RWPE2 (cell line): Measurements from ENCODE around the gene KIF6.
A peak's percentile ranks its signal among the peaks of the same experiment; 100 is the strongest.

Source experiments
- ATAC-seq: fragments of 200-7000 bp; cut with Tn5 transposase; 3 replicates; pipeline ENCODE4 v1.9.1; 2021; ENCODE audit warnings: low read depth
- DNase-seq: peaks from one replicate; pipeline ENCODE4 v3.0.0-alpha.2; 2020; ENCODE audit warnings: low spot score
- H3K27ac ChIP-seq: fragments of 450-650 bp; 2 replicates; pipeline ENCODE4 v1.5.1; 2017; ENCODE audit warnings: mild to moderate bottlenecking; ENCODE audit not compliant: poor library complexity, severe bottlenecking
- H3K27me3 ChIP-seq: fragments of 250-450 bp; sonication (Bioruptor Pico); 2 replicates; pipeline ENCODE4 v1.5.1; 2021; ENCODE audit warnings: mild to moderate bottlenecking, moderate library complexity; ENCODE audit not compliant: insufficient read depth, poor library complexity, severe bottlenecking
- H3K36me3 ChIP-seq: fragments of 250-450 bp; sonication (Bioruptor Pico); 2 replicates; pipeline ENCODE4 v1.5.1; 2020; ENCODE audit warnings: low read depth, mild to moderate bottlenecking, moderate library complexity
- H3K4me1 ChIP-seq: fragments of 250-450 bp; sonication (Bioruptor Pico); 2 replicates; pipeline ENCODE4 v1.5.1; 2021; ENCODE audit warnings: mild to moderate bottlenecking, moderate library complexity; ENCODE audit not compliant: insufficient read depth, poor library complexity, severe bottlenecking
- H3K4me3 ChIP-seq: fragments of 250-450 bp; sonication (Bioruptor Pico); 2 replicates; pipeline ENCODE4 v1.5.1; 2021; ENCODE audit warnings: mild to moderate bottlenecking, moderate library complexity; ENCODE audit not compliant: severe bottlenecking
- H3K9me3 ChIP-seq: fragments of 250-450 bp; sonication (Bioruptor Pico); 2 replicates; pipeline ENCODE4 v1.5.1; 2021; ENCODE audit warnings: mild to moderate bottlenecking, moderate library complexity; ENCODE audit not compliant: severe bottlenecking
- TF ChIP-seq, protein P1 (sequence below): fragments of 450-650 bp; IDR thresholded peaks from one replicate; pipeline ENCODE4 v1.5.1; 2017; ENCODE audit warnings: mild to moderate bottlenecking, moderate library complexity; ENCODE audit not compliant: poor library complexity, severe bottlenecking

The KIF6 gene

DNA sequence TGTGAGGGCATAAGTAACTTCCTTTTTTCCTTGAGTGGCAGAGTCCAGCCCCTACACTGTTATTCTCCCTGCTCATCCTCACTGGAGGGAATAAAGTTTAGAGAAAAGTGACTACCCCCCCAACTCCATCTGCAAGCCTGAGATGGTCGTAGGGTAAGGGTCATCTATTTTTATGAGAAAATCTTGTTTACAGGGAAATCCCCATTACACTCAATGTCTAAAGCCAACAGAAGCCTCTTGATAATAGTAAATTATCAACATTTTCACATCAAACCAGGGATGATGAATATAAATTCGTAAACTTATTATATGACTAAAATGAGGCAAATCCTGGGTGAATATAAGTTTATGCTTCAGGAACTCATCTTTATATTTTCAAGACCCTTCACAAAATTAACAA lies 228.8 kb downstream of the KIF6 start:
- Histone ChIP-seq H3K27me3 (no peaks in the 10 kb centered on the region), H3K4me3 (no peak overlapping the region), H3K9me3 (no peaks in the 10 kb centered on the region), H3K27ac (no peak overlapping the region), H3K36me3 (no peaks in the 10 kb centered on the region), H3K4me1 (no peaks in the 10 kb centered on the region)
- ATAC-seq = no peak
- TF ChIP-seq, protein P1, sequence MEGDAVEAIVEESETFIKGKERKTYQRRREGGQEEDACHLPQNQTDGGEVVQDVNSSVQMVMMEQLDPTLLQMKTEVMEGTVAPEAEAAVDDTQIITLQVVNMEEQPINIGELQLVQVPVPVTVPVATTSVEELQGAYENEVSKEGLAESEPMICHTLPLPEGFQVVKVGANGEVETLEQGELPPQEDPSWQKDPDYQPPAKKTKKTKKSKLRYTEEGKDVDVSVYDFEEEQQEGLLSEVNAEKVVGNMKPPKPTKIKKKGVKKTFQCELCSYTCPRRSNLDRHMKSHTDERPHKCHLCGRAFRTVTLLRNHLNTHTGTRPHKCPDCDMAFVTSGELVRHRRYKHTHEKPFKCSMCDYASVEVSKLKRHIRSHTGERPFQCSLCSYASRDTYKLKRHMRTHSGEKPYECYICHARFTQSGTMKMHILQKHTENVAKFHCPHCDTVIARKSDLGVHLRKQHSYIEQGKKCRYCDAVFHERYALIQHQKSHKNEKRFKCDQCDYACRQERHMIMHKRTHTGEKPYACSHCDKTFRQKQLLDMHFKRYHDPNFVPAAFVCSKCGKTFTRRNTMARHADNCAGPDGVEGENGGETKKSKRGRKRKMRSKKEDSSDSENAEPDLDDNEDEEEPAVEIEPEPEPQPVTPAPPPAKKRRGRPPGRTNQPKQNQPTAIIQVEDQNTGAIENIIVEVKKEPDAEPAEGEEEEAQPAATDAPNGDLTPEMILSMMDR = no peak
- DNase-seq = no peak

DNA sequence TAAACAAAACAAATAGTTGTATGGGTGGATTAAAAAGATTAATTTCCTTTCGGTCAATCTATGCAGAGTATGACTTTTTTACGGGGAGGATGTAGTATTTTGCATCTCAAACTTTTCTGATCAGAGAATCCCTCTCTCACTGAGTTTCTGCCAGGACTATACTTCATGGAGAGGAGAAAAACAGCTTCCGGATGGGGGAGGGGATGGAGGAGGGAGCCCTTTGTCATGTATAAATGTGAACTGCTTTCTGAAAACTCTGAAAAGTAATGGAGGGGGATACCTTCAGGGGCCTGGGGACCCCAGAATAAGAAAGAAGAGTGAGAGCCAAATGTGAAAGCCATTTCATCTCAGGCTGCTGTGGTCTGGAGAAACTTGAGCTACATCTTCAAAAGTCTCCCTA lies 229.6 kb downstream of the KIF6 start:
- Histone ChIP-seq H3K9me3 (no peaks in the 10 kb centered on the region), H3K27me3 (no peaks in the 10 kb centered on the region), H3K36me3 (no peaks in the 10 kb centered on the region), H3K27ac (no peak overlapping the region), H3K4me3 (no peak overlapping the region), H3K4me1 (no peaks in the 10 kb centered on the region)
- no peak for DNase-seq
- ATAC-seq = no peak
- TF ChIP-seq, protein P1 = no peak

DNA sequence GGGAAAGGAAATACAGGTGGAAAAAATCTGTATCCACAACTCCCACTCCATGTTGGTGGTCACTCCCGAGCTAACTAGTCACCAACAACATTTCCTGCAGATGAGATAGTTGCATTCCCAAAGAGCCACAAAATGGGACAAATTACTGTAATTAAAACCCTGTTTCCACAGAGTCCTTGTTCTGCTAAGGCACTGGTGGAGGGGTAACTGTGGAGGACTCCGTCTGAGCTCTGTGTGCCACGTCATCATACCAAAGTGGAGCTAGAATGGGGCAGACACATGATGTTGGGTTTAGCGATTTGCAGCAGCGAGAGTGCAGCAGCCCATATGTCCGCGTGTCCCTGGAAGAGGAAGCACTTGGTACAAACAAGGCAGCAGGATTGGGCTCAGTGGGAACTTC lies 230.2 kb downstream of the KIF6 start:
- Histone ChIP-seq H3K36me3 (no peaks in the 10 kb centered on the region), H3K4me3 (no peak overlapping the region), H3K27me3 (no peaks in the 10 kb centered on the region), H3K27ac (no peak overlapping the region), H3K9me3 (no peaks in the 10 kb centered on the region), H3K4me1 (no peaks in the 10 kb centered on the region)
- TF ChIP-seq, protein P1 = no peak
- DNase-seq (no peak), ATAC-seq (no peak)

DNA sequence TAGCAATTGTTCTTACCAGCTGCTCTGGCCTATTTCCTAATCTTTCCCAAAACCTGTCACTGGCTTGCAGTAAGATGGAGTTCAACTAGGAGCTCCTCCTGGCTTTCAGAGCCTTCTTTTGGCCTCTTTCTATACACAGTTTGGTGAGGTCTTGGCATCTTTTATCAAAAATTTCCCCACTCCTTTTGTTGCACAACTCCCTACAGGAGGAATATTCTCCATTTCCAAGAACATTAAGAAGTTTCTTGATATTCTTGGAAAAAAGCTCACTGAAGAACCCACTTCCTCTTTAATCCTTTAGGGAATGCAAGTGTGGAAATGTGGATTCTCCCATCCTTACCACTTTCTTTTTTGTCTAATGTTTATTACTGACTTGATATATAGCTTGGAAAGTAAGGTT lies 231.4 kb downstream of the KIF6 start:
- no peak for DNase-seq
- Histone ChIP-seq H3K4me1 (no peaks in the 10 kb centered on the region), H3K36me3 (no peaks in the 10 kb centered on the region), H3K9me3 (no peaks in the 10 kb centered on the region), H3K4me3 (no peak overlapping the region), H3K27ac (no peak overlapping the region), H3K27me3 (no peaks in the 10 kb centered on the region)
- no peak for ATAC-seq
- TF ChIP-seq, protein P1 = no peak

DNA sequence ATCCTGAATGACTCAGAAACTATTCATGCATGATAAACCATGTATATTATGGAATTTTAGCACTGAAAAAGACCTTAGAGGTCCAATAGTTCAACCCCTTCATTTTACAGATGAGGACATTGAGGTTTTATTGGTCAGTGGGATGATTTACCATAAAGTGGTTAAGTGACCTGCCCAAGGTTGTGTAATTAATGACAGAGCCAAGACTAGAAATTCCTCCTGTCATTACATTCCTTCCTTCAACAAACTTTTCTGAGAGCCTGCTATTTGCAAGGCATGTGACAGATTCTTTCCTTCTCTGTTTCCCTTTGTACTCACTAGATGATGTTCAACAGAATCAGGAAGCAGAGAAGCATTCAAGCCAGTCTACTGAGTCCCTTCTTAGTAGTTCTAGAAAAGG lies 232.0 kb downstream of the KIF6 start:
- no peak overlapping the region for H3K27ac ChIP-seq
- no peaks in the 10 kb centered on the region for H3K4me1 ChIP-seq
- no peaks in the 10 kb centered on the region for H3K36me3 ChIP-seq
- TF ChIP-seq, protein P1 = no peak
- no peak overlapping the region for H3K4me3 ChIP-seq
- peak; percentile 46; the same call in 1 of the 3 replicates for ATAC-seq
- H3K27me3 ChIP-seq = no peaks in the 10 kb centered on the region
- no peak for DNase-seq
- H3K9me3 ChIP-seq = no peaks in the 10 kb centered on the region
